SKM-1 (cell line): ENCODE data around the gene VPS45.
"Not testable (repeated sequence)": the region's sequence is repeated elsewhere in the genome, so short reads cannot be mapped to it uniquely, and the experiment has no call there.

ENCODE experiments used
- DNase-seq: peaks from one replicate; lab custom pipeline; 2025; ENCODE audit not compliant: unreplicated experiment; lab: John Stamatoyannopoulos, UW

Gene VPS45

GRCh38 chr1:150126811-150127210 is 59.2 kb downstream of the VPS45 start:
- no peak for DNase-seq

GRCh38 chr1:150127464-150127863 is 59.9 kb downstream of the VPS45 start:
- no peak for DNase-seq

GRCh38 chr1:150127868-150128267 is 60.3 kb downstream of the VPS45 start:
- no peak for DNase-seq

GRCh38 chr1:150132372-150132771 is 64.8 kb downstream of the VPS45 start:
- no peak for DNase-seq

- no peak for DNase-seq
Measured at GRCh38 chr1:150134537-150134936, 67.0 kb downstream of the VPS45 start.

GRCh38 chr1:150135400-150135799 is 67.8 kb downstream of the VPS45 start:
- DNase-seq: not testable (repeated sequence)

- no peak for DNase-seq
Measured at GRCh38 chr1:150138044-150138443, 70.5 kb downstream of the VPS45 start.

- DNase-seq: no peak
Measured at GRCh38 chr1:150141452-150141851, 73.9 kb downstream of the VPS45 start.

GRCh38 chr1:150142083-150142482 is 74.5 kb downstream of the VPS45 start:
- no peak for DNase-seq

GRCh38 chr1:150144606-150145005 is 77.0 kb downstream of the VPS45 start:
- DNase-seq: peak; percentile 48

GRCh38 chr1:150146016-150146415 is 78.4 kb downstream of the VPS45 start:
- DNase-seq: not testable (repeated sequence)

GRCh38 chr1:150146849-150147542 is 79.4 kb downstream of the VPS45 start:
- DNase-seq: no peak

- DNase-seq: no peak
Measured at GRCh38 chr1:150148837-150149270, 81.3 kb downstream of the VPS45 start.

GRCh38 chr1:150149271-150150132 is 81.9 kb downstream of the VPS45 start, which contains the start of gene PLEKHO1:
Gene PLEKHO1 (plus strand): TSS chr1:150149916. CDS start chr1:150150258, 342 bp downstream.
- DNase-seq: no peak

- DNase-seq: no peak
Measured at GRCh38 chr1:150150133-150151021, 82.8 kb downstream of the VPS45 start.

GRCh38 chr1:150151291-150152181 is 84.0 kb downstream of the VPS45 start:
- no peak for DNase-seq

- DNase-seq: no peak
Measured at GRCh38 chr1:150152182-150152536, 84.6 kb downstream of the VPS45 start.

- no peak for DNase-seq
Measured at GRCh38 chr1:150152772-150153456, 85.3 kb downstream of the VPS45 start.

- no peak for DNase-seq
Measured at GRCh38 chr1:150154143-150154542, 86.6 kb downstream of the VPS45 start.
